Muscle layer of duodenum (tissue), 2 donors: Measurements from ENCODE around the gene DENND5A.

Experiments
- H3K27ac ChIP-seq: one replicate; pipeline ENCODE4 v1.7.0; 2013; ENCODE audit warnings: mild to moderate bottlenecking, low read length
- H3K27me3 ChIP-seq: one replicate; pipeline ENCODE4 v1.7.0; 2013; ENCODE audit warnings: low read depth, mild to moderate bottlenecking, control low read depth, low read length
- H3K36me3 ChIP-seq, 2 donors: one replicate each; pipeline ENCODE4 v1.7.0; 2013; ENCODE audit warnings: low read length in 2 of 2, control low read depth in 1 of 2, mild to moderate bottlenecking in 1 of 2; ENCODE audit not compliant: insufficient read depth in 2 of 2, control insufficient read depth in 1 of 2
- H3K4me1 ChIP-seq, 2 donors: one replicate each; pipeline ENCODE4 v1.7.0; 2013; ENCODE audit warnings: low read length in 2 of 2, mild to moderate bottlenecking in 2 of 2, control low read depth in 1 of 2, moderate library complexity in 1 of 2; ENCODE audit not compliant: insufficient read depth in 2 of 2, control insufficient read depth in 1 of 2
- H3K4me3 ChIP-seq, 2 donors: one replicate each; pipeline ENCODE4 v1.7.0; 2013; ENCODE audit warnings: low read length in 2 of 2, low read depth in 1 of 2, mild to moderate bottlenecking in 1 of 2
- H3K9me3 ChIP-seq, 2 donors: one replicate each; pipeline ENCODE4 v1.7.0; 2013; ENCODE audit warnings: low read length in 2 of 2, control low read depth in 1 of 2, mild to moderate bottlenecking in 1 of 2; ENCODE audit not compliant: control insufficient read depth in 1 of 2
- donor health status: healthy.

DENND5A gene

DNA sequence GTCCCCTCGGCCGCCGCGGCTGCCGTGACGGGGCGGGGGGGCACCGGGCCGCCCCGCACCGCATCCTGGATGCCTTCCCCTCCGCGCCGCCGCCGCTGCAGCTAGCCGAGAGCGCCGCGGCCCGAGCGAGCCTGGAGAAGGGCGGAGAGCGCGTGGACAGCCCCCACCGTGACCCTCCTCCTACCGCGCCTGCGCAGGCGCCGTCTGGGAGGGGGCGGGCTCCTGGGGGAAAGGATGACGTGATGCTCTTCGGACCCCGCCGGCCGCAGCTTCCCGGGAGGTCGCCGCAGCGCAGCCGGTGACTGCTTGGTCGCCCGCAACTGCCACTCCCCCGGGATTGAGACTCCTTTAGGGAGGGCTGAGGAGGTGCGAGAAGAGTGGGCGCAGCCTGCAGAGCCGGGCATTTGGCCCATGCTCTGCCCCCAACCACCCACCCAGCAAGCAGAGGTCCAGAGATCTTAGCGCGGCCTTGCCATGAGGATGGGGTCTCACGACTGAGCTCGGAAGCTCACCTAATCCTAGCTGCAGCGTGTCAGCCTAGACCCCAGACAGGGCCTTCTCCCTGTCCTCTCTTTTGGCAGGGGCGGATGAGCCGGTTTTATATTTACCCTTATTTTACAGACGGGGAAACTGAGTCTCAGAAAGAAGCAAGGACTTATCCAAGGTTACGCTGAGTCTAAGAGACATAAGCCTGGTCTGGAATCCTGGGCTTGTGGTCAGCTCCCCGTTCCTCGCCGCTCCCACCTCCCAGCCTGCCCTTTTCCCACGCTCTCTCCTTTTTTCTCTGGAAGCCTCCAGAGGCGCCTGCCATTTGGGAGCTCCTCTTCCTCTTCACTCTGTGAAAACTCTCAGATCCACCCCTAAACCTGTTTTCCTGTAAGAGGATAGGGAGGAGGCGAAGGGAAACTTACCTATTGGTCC is at the start of gene DENND5A:
Gene DENND5A (minus strand): TSS at position 140 of the 921 bp plus-strand sequence. CDS start 281 bp downstream, outside the sequence.
- Histone ChIP-seq H3K27me3 (no peaks in the 10 kb centered on the region), H3K4me3 (peak within 1 kb of the TSS; percentile 69 to 82), H3K4me1 (peaks cover 0 to 19% of the 10 kb centered on the region in 2 donors), H3K27ac (peak within 1 kb of the TSS; percentile 92), H3K36me3 (peaks cover 0 to 3% of the 10 kb centered on the region in 2 donors), H3K9me3 (no peaks in the 10 kb centered on the region)

DNA sequence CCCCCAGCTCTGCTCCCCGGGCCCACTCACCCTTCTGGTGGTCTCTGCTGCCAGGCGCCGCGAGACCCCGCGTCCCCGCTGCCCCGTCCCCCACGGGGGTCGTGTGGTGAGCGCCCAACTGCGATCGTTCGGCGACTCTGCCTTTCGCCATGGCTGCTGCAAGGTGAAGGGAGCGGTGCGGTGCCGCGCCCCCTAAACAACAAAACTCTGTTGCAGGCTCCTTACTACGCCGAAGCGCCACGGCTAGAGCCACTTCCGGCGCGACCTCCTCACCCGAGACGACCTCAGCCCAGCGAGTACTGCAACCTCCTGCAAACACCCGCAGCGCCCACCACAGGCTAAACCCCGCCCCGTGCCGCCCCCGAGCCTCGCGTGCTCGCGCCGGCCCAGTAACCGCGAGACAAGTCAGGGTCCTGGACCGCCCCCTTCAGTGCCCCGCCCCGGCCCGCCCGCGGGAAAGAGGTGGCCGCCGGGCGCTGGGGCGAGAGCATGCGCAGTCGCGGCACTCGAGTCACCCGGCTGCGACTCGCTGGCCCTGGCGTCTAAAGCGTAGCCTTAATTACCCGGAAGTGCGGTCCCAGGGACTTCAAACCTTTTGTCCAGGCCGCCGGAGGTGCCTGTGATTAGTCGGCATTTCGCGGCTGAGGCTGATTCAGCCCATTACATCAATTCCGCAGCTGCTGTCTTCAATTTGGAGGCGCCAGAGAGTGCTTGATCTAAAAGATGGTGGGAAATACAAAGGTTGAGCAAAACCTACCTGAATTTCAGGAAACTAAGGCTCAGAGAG is 49.3 kb upstream of the DENND5A start, which contains the start of gene TMEM41B:
Gene TMEM41B (minus strand): TSS at position 303 of the 787 bp plus-strand sequence. CDS start 152 bp downstream, at position 151.
- no peaks in the 10 kb centered on the region for H3K9me3 ChIP-seq
- H3K27me3 ChIP-seq: no peaks in the 10 kb centered on the region
- no peaks in the 10 kb centered on the region for H3K36me3 ChIP-seq
- peak within 1 kb of the TSS; percentile 93 to 98 for H3K4me3 ChIP-seq
- H3K27ac ChIP-seq: peak within 1 kb of the TSS; percentile 86
- peaks cover 0 to 11% of the 10 kb centered on the region in 2 donors for H3K4me1 ChIP-seq

DNA sequence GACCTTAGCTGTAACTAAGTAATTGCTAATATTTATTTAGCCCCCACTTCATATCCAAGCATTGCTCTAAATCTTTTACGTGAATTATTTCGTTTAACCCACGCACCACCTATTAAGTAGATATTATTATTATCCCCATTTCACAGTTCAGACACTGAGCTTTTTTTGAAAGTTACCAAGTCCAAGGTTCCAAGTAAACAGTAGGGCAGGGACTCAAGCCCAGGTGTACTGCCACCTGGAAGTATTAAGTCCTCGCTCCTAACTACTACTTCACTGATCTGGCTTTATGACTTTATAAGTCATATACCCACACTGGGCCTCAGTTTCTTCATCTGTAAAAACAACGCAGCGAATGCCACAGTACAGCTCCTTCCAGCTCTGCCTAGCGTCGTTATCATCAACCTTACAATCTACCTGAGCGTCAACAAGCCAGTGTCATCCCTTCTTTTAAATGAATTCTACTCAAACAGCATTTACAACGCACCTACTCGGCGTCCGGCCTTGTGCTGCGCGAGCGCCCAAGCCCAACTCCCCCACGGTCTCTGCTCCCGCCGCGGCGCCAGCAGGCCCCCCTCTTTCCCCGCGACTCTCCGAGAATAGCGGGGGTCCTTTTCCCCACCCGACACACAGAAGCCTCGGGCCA is 48.6 kb upstream of the DENND5A start:
- Histone ChIP-seq H3K4me3 (peak overlapping the region; percentile 93 to 98), H3K36me3 (no peaks in the 10 kb centered on the region), H3K4me1 (peaks cover 0 to 11% of the 10 kb centered on the region in 2 donors), H3K27ac (peak overlapping the region; percentile 76), H3K27me3 (no peaks in the 10 kb centered on the region), H3K9me3 (no peaks in the 10 kb centered on the region)

- H3K36me3 ChIP-seq: no peaks in the 10 kb centered on the region
- no peak overlapping the region for H3K27ac ChIP-seq
- no peak overlapping the region for H3K4me3 ChIP-seq
- no peaks in the 10 kb centered on the region for H3K27me3 ChIP-seq
- no peaks in the 10 kb centered on the region for H3K9me3 ChIP-seq
- H3K4me1 ChIP-seq: peaks cover 0 to 11% of the 10 kb centered on the region in 2 donors
Measured at GRCh38 chr11:9310485-9311090, 45.4 kb upstream of the DENND5A start.

GRCh38 chr11:9304178-9304577 is 39.0 kb upstream of the DENND5A start:
- Histone ChIP-seq H3K9me3 (no peaks in the 10 kb centered on the region), H3K36me3 (no peaks in the 10 kb centered on the region), H3K27me3 (no peaks in the 10 kb centered on the region), H3K4me1 (no peaks in the 10 kb centered on the region), H3K4me3 (no peak overlapping the region), H3K27ac (no peak overlapping the region)

- no peak overlapping the region for H3K4me3 ChIP-seq
- H3K27me3 ChIP-seq: no peaks in the 10 kb centered on the region
- H3K27ac ChIP-seq: no peak overlapping the region
- H3K36me3 ChIP-seq: peaks cover 0 to 4% of the 10 kb centered on the region in 2 donors
- H3K9me3 ChIP-seq: no peaks in the 10 kb centered on the region
- no peaks in the 10 kb centered on the region for H3K4me1 ChIP-seq
Measured at GRCh38 chr11:9302448-9302847, 37.3 kb upstream of the DENND5A start.

GRCh38 chr11:9301720-9302119 is 36.6 kb upstream of the DENND5A start:
- Histone ChIP-seq H3K4me3 (no peak overlapping the region), H3K36me3 (peaks cover 0 to 4% of the 10 kb centered on the region in 2 donors), H3K4me1 (no peaks in the 10 kb centered on the region), H3K27ac (no peak overlapping the region), H3K9me3 (no peaks in the 10 kb centered on the region), H3K27me3 (no peaks in the 10 kb centered on the region)

GRCh38 chr11:9293646-9294045 is 28.5 kb upstream of the DENND5A start:
- Histone ChIP-seq H3K9me3 (no peaks in the 10 kb centered on the region), H3K36me3 (peaks cover 1 to 4% of the 10 kb centered on the region in 2 donors), H3K4me1 (no peaks in the 10 kb centered on the region), H3K4me3 (no peak overlapping the region), H3K27ac (no peak overlapping the region), H3K27me3 (no peaks in the 10 kb centered on the region)

GRCh38 chr11:9285850-9286587 is 20.9 kb upstream of the DENND5A start:
- H3K27me3 ChIP-seq: no peaks in the 10 kb centered on the region
- no peak overlapping the region for H3K4me3 ChIP-seq
- H3K27ac ChIP-seq: no peak overlapping the region
- H3K9me3 ChIP-seq: no peaks in the 10 kb centered on the region
- no peaks in the 10 kb centered on the region for H3K4me1 ChIP-seq
- H3K36me3 ChIP-seq: peaks cover 0 to 15% of the 10 kb centered on the region in 2 donors

DNA sequence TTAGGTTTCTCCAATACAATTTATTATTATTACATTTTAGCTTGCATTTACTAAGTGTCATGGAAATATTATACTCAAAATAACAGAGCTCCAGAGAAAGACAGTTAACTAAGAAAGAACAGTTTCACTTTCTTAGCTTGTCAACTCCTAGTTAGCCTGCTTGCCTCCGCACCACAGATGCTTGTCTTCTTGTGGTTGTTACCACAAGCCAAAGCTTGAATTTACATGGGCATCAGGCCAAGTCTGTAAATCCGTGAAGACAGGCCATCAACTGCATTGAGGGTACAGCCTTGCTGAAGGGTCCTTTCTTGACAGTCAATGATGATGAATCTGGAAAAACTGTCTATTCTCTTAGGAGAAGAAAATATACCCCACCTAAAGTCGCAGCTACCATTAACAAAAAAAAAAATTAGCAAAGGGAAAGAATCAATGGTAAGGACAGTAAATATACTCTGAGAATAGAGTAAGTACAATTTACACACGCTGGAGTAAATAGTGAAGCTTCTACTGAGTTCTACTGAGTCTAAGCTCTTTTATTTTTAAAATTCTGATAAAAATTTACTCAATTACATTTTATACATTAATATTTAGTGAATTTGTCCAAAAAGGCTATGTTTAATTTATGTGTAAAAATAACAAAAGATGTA is 15.6 kb upstream of the DENND5A start:
- Histone ChIP-seq H3K27ac (no peak overlapping the region), H3K36me3 (peaks cover 0 to 11% of the 10 kb centered on the region in 2 donors), H3K27me3 (no peaks in the 10 kb centered on the region), H3K4me1 (no peaks in the 10 kb centered on the region), H3K9me3 (no peaks in the 10 kb centered on the region), H3K4me3 (no peak overlapping the region)
